ENCODE measurements around the gene CPNE9.

GRCh38 chr3:9715764-9716437 lies 12.3 kb downstream of the CPNE9 start:
- TF ChIP-seq POLR2A (IDR thresholded peaks at IDR 0.05; ENCODE audit: low read depth) = no peak
- TF ChIP-seq, protein P1, sequence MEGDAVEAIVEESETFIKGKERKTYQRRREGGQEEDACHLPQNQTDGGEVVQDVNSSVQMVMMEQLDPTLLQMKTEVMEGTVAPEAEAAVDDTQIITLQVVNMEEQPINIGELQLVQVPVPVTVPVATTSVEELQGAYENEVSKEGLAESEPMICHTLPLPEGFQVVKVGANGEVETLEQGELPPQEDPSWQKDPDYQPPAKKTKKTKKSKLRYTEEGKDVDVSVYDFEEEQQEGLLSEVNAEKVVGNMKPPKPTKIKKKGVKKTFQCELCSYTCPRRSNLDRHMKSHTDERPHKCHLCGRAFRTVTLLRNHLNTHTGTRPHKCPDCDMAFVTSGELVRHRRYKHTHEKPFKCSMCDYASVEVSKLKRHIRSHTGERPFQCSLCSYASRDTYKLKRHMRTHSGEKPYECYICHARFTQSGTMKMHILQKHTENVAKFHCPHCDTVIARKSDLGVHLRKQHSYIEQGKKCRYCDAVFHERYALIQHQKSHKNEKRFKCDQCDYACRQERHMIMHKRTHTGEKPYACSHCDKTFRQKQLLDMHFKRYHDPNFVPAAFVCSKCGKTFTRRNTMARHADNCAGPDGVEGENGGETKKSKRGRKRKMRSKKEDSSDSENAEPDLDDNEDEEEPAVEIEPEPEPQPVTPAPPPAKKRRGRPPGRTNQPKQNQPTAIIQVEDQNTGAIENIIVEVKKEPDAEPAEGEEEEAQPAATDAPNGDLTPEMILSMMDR (IDR thresholded peaks at IDR 0.05) = peak; percentile 75 to 90 (median 88)
